Hematopoietic multipotent progenitor cell (in vitro differentiated cells): ENCODE data around the gene SP2. TPM values are rescaled to one million over a fixed set of nuclear protein-coding genes. Genes with fewer than 3 reads are reported as not detected.

ENCODE experiments used
- DNase-seq, 3 donors: peaks; one replicate each; pipeline ENCODE4 v3.0.0-alpha.2; 2011 to 2015; ENCODE audit warnings: low read depth in 2 of 3, low spot score in 2 of 3
- total RNA-seq: library from RNA; depleted of rRNA; stranded (reverse); fragments of >200 nt; gene quantifications from one replicate; pipeline ENCODE4 v1.2.3, GENCODE V29; 2012

SP2 gene
- total RNA-seq, 1 donor = 7.5 TPM

GRCh38 chr17:47969930-47970724, 74.1 kb downstream of the SP2 start:
- DNase-seq = no peak

GRCh38 chr17:47970725-47971499, 74.9 kb downstream of the SP2 start, which contains the start of gene CDK5RAP3:
TSS of gene CDK5RAP3 (plus strand) at chr17:47971113. CDS start at chr17:47971147, 34 bp downstream.
- peak; percentile 93 to 99 (median 99) for DNase-seq

- no peak for DNase-seq
These were observed 77.5 kb downstream of the SP2 start for GRCh38 chr17:47973541-47973940.

DNA sequence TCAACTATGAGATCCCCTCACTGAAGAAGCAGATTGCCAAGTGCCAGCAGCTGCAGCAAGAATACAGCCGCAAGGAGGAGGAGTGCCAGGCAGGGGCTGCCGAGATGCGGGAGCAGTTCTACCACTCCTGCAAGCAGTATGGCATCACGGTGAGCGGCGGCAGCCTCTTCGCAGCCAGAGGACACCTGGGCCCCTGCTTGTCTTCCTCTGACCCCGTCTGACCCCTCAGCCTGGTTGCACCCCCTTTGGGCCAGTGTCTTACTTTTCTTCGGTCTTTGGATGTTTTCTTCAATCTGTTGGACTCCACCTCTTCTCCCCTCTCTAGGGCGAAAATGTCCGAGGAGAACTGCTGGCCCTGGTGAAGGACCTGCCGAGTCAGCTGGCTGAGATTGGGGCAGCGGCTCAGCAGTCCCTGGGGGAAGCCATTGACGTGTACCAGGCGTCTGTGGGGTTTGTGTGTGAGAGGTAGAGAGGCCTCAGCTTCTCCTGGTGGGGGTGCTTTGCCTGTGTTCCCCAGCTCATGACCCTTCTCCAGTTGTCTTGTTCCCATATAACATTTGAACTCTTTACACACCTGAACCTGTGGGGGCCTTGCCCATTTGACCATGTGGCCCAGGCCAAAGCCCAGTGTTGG, 79.3 kb downstream of the SP2 start:
- no peak for DNase-seq

GRCh38 chr17:47975823-47976205, 79.8 kb downstream of the SP2 start:
- DNase-seq = no peak

- DNase-seq = peak; percentile 31 to 76 (median 64)
These were observed 82.3 kb downstream of the SP2 start for GRCh38 chr17:47978324-47978723.

Other genes starting within 250 kb of the SP2 start
- gene KPNB1, start 246.3 kb upstream of the SP2 start, total RNA-seq = 190 TPM
- gene TBKBP1, start 202.1 kb upstream of the SP2 start, total RNA-seq = 9.4 TPM
- 0.27 TPM for gene TBX21, start 163.0 kb upstream of the SP2 start, total RNA-seq
- 29.6 TPM for gene OSBPL7, start 74.4 kb upstream of the SP2 start, total RNA-seq
- gene MRPL10, start 64.7 kb upstream of the SP2 start, total RNA-seq = 93.2 TPM
- 0.27 TPM for gene LRRC46, start 64.6 kb upstream of the SP2 start, total RNA-seq
- gene SCRN2, start 55.0 kb upstream of the SP2 start, total RNA-seq = 110 TPM
- gene SP6, start 45.1 kb upstream of the SP2 start, total RNA-seq = 0.27 TPM
- gene PNPO, start 45.3 kb downstream of the SP2 start, total RNA-seq = 26.7 TPM
- gene PRR15L, start 61.6 kb downstream of the SP2 start, total RNA-seq = not detected
- 102 TPM for gene CDK5RAP3, start 74.9 kb downstream of the SP2 start, total RNA-seq
- gene COPZ2, start 141.6 kb downstream of the SP2 start, total RNA-seq = not detected
- gene NFE2L1, start 152.1 kb downstream of the SP2 start, total RNA-seq = 39.0 TPM
- 8.6 TPM for gene CBX1, start 205.2 kb downstream of the SP2 start, total RNA-seq
- gene SNX11, start 211.5 kb downstream of the SP2 start, total RNA-seq = 7.3 TPM